CD4-positive, alpha-beta T cell treated with Interleukin-6 for 4 hours (primary cell): ENCODE results near the gene CCNJL.

Source experiments
- DNase-seq: peaks from one replicate; pipeline ENCODE4 v3.0.0-alpha.2; 2020; ENCODE audit warnings: mixed read lengths

The CCNJL gene

DNA sequence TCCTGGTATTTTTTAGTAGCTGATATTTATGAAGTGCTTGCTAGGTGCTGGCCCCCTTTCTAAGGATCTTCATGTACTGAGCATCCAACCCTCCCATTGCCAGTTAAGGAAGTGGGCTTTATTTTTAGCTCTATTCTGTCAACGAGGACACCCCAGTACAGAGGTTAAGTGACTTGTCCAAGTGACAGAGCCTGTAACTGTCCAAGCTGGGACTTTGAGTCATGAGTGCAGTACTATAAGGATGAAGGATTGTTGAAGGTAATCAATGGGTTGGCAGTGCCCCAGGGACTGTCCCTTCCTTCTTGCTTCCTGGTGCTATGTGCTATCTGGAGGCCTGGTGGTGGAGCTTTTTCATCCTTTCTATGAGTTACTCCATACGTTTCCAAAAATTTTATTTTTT lies 101.0 kb downstream of the CCNJL start:
- no peak for DNase-seq

DNA sequence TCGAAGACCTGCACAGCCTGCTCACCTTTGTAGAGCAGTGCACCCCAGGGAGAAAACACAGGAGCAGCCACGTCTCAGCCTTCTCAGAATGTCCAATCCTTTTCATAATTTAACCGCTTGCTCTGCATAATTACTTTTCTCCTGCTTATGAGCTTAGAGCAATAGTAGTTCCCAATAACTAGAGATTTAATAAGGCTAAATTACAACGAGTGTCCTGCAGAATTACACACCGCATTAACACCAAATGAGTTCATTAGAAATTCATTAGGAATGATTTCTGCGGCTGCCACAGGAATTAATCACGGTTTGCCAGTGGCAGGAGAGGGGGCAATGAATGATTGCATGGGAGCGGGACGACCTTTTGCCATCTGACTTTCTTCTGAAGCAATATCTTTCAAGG lies 101.8 kb downstream of the CCNJL start:
- DNase-seq: no peak

GRCh38 chr5:160209917-160210316 lies 102.4 kb downstream of the CCNJL start:
- no peak for DNase-seq

DNA sequence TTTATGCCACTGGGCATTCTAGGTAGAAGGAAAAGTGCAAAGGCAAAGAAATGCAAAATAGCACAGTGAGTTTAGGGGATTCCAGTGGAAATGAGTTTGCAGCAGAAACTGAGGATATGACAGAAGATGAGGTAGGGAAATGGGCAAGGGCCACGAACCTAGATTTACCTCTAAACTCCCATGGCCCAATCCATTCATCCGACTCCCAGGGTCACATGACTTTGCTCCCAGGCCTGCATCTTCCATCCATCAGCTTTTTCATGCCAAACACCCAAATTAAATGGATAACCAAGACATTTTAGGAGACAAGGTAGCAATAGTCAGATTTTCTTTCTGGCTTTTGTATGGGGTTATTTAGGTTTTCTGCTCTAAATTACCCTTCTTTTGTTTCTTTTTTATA lies 105.3 kb downstream of the CCNJL start:
- DNase-seq: no peak
